Sigmoid colon (tissue), 7 donors: ENCODE results near the gene INCENP. TPM values are rescaled to one million over a fixed set of nuclear protein-coding genes. Genes with fewer than 3 reads are reported as not detected.

Source experiments
- DNase-seq: peaks from one replicate; pipeline ENCODE4 v3.0.0-alpha.2; 2019
- H3K27ac ChIP-seq, 4 donors: fragments of 200-600 bp; sonication (generic); one replicate each; pipeline ENCODE4 v1.5.1; 2016 to 2019; ENCODE audit warnings: mild to moderate bottlenecking in 1 of 4
- H3K27me3 ChIP-seq, 3 donors: fragments of 200-600 bp; sonication (generic); one replicate each; pipeline ENCODE4 v1.5.1; 2019; ENCODE audit warnings: mild to moderate bottlenecking in 1 of 3
- H3K36me3 ChIP-seq, 4 donors: fragments of 200-600 bp; sonication (generic); one replicate each; pipeline ENCODE4 v1.5.1; 2016 to 2019
- H3K4me1 ChIP-seq, 4 donors: fragments of 200-600 bp; sonication (generic); one replicate each; pipeline ENCODE4 v1.5.1; 2017 to 2019
- H3K4me3 ChIP-seq, 4 donors: fragments of 200-600 bp; sonication (generic); one replicate each; pipeline ENCODE4 v1.5.1; 2017 to 2019; ENCODE audit warnings: mild to moderate bottlenecking in 2 of 4, moderate library complexity in 1 of 4
- H3K9me3 ChIP-seq, 4 donors: fragments of 200-600 bp in 3 of 4; sonication (generic) in 3 of 4; one replicate each; pipeline versions ENCODE4 v1.5.1 to v1.6.1; 2013 to 2019
- CTCF ChIP-seq, 4 experiments: fragments of 450-650 bp in 3 of 4; fragments of 200-600 bp in 1 of 4; IDR thresholded peaks; one replicate each; pipeline ENCODE4 v1.5.1; 2016 to 2019; ENCODE audit warnings: antibody characterized with exemption in 4 of 4, mild to moderate bottlenecking in 3 of 4, moderate library complexity in 2 of 4
- EP300 ChIP-seq, 4 donors: sonication (generic); formaldehyde crosslinking; IDR thresholded peaks; one replicate each; pipeline ENCODE4 v1.6.1; 2017; ENCODE audit warnings: antibody characterized with exemption in 4 of 4
- POLR2A ChIP-seq, 2 donors: fragments of 450-650 bp; IDR thresholded peaks; one replicate each; pipeline ENCODE4 v1.6.1; 2016; ENCODE audit warnings: antibody characterized with exemption in 2 of 2, mild to moderate bottlenecking in 2 of 2, moderate library complexity in 2 of 2
- POLR2AphosphoS5 ChIP-seq, 4 donors: sonication (generic); formaldehyde crosslinking; IDR thresholded peaks; one replicate each; pipeline ENCODE4 v1.6.1; 2017; ENCODE audit warnings: antibody characterized with exemption in 4 of 4
- WGBS, 2 donors: extraction: QIAGEN DNeasy Blood & Tissue Kit; methylation state at CpG; one replicate each; pipeline ENCODE4 v1.1.7; 2013; 5-methylcytosine and 5-hydroxymethylcytosine counted together
- intact Hi-C: fragments of 100-400 bp; cut with DNase I; formaldehyde crosslinking; loops from one replicate; pipeline ENCODE4 v1.15.1; 2023
- polyA plus RNA-seq, 3 donors: library from polyadenylated mRNA; stranded (reverse); fragments of 200-250 nt; gene quantifications; one replicate each; pipeline ENCODE4 v1.2.3, GENCODE V29; 2013
- total RNA-seq, 4 donors: library from RNA; depleted of rRNA; stranded (reverse); fragments of >200 nt; gene quantifications; one replicate each; pipeline ENCODE4 v1.1.0, GENCODE V29; 2016
- donor health status: healthy with polysubstance abuse.
- donor health status: Bipolar disorder and iron deficiency.
- donor health status: healthy.

Gene INCENP
- total and polyA plus RNA-seq, 7 donors = 4.2 to 25.3 (median 8.9) TPM

- no peaks in the 10 kb centered on the region for H3K4me1 ChIP-seq
- no peaks in the 10 kb centered on the region for H3K9me3 ChIP-seq
- TF ChIP-seq POLR2A (IDR thresholded peaks at IDR 0.05) (no peak), EP300 (IDR thresholded peaks at IDR 0.05) (no peak), POLR2AphosphoS5 (IDR thresholded peaks at IDR 0.05) (no peak), CTCF (IDR thresholded peaks at IDR 0.05) (no peak)
- H3K27me3 ChIP-seq = peaks cover 0 to 5% (median 4%) of the 10 kb centered on the region in 3 donors
- no peak for DNase-seq
- no peaks in the 10 kb centered on the region for H3K36me3 ChIP-seq
- WGBS, 2 donors = 44 to 67% methylated on average over 7 of the region's 7 CpGs
- no peak overlapping the region for H3K4me3 ChIP-seq
- intact Hi-C loops = loop anchor here (5.0 kb wide), 1 partner anchor 205 kb away; no protein-coding TSS in a partner anchor
- H3K27ac ChIP-seq = no peak overlapping the region
Observed at GRCh38 chr11:62172294-62172693, 48.5 kb downstream of the INCENP start.

- H3K4me3 ChIP-seq = no peak overlapping the region
- TF ChIP-seq EP300 (IDR thresholded peaks at IDR 0.05) (no peak), POLR2A (IDR thresholded peaks at IDR 0.05) (no peak), POLR2AphosphoS5 (IDR thresholded peaks at IDR 0.05) (no peak), CTCF (IDR thresholded peaks at IDR 0.05) (no peak)
- no peak for DNase-seq
- no peaks in the 10 kb centered on the region for H3K9me3 ChIP-seq
- no peaks in the 10 kb centered on the region for H3K36me3 ChIP-seq
- H3K27me3 ChIP-seq = peaks cover 0 to 5% (median 4%) of the 10 kb centered on the region in 3 donors
- intact Hi-C loops = no loop called here
- H3K27ac ChIP-seq = no peak overlapping the region
- no peaks in the 10 kb centered on the region for H3K4me1 ChIP-seq
- 22 to 79% methylated on average over 3 of the region's 3 CpGs for WGBS, 2 donors
Observed at GRCh38 chr11:62176766-62177165, 53.0 kb downstream of the INCENP start.

- Histone ChIP-seq H3K27ac (no peak overlapping the region), H3K36me3 (no peaks in the 10 kb centered on the region), H3K27me3 (peaks cover 0 to 8% (median 0%) of the 10 kb centered on the region in 3 donors), H3K9me3 (peaks cover 0 to 6% (median 0%) of the 10 kb centered on the region in 4 donors), H3K4me3 (no peak overlapping the region), H3K4me1 (no peaks in the 10 kb centered on the region)
- DNase-seq = no peak
- TF ChIP-seq CTCF (IDR thresholded peaks at IDR 0.05) (no peak), EP300 (IDR thresholded peaks at IDR 0.05) (no peak), POLR2A (IDR thresholded peaks at IDR 0.05) (no peak), POLR2AphosphoS5 (IDR thresholded peaks at IDR 0.05) (no peak)
- WGBS, 2 donors = 77 to 85% methylated on average over 5 of the region's 5 CpGs
- intact Hi-C loops = no loop called here
Observed at GRCh38 chr11:62179995-62180394, 56.2 kb downstream of the INCENP start.

- Histone ChIP-seq H3K27ac (no peak overlapping the region), H3K9me3 (peaks cover 0 to 6% (median 0%) of the 10 kb centered on the region in 4 donors), H3K36me3 (no peaks in the 10 kb centered on the region), H3K4me1 (no peaks in the 10 kb centered on the region), H3K27me3 (peaks cover 0 to 4% (median 0%) of the 10 kb centered on the region in 3 donors), H3K4me3 (no peak overlapping the region)
- 68 to 95% methylated on average over 2 of the region's 2 CpGs for WGBS, 2 donors
- intact Hi-C loops = no loop called here
- TF ChIP-seq POLR2A (IDR thresholded peaks at IDR 0.05) (no peak), EP300 (IDR thresholded peaks at IDR 0.05) (no peak), POLR2AphosphoS5 (IDR thresholded peaks at IDR 0.05) (no peak), CTCF (IDR thresholded peaks at IDR 0.05) (no peak)
- no peak for DNase-seq
Observed at GRCh38 chr11:62181097-62181496, 57.3 kb downstream of the INCENP start.
